Right hindlimb (tissue), 1 donor: ENCODE measurements around the gene TYW3.

ENCODE experiments used
- DNase-seq: peaks from one replicate; pipeline ENCODE4 v3.0.0-alpha.2; 2018

Gene TYW3

GRCh38 chr1:74811436-74812179, 78.7 kb downstream of the TYW3 start:
- no peak for DNase-seq

- no peak for DNase-seq
Measured at GRCh38 chr1:74812180-74812541, 79.2 kb downstream of the TYW3 start.
